Head of caudate nucleus (tissue), 42 donors: ENCODE results near the gene GASK1A.
A peak's percentile ranks its signal among the peaks of the same experiment; 100 is the strongest.
"Not testable (repeated sequence)": the region's sequence is repeated elsewhere in the genome, so short reads cannot be mapped to it uniquely, and the experiment has no call there.

Experiments used
- DNase-seq, 42 donors: peaks; one replicate each; pipeline versions ENCODE4 v3.0.0 to v3.0.0-alpha.2; 2020 to 2021; ENCODE audit warnings: mixed read lengths in 7 of 42
- intact Hi-C: fragments of 100-400 bp; cut with DNase I; formaldehyde crosslinking; loops from one replicate; pipeline ENCODE4 v1.15.0; 2022

Gene GASK1A

DNA sequence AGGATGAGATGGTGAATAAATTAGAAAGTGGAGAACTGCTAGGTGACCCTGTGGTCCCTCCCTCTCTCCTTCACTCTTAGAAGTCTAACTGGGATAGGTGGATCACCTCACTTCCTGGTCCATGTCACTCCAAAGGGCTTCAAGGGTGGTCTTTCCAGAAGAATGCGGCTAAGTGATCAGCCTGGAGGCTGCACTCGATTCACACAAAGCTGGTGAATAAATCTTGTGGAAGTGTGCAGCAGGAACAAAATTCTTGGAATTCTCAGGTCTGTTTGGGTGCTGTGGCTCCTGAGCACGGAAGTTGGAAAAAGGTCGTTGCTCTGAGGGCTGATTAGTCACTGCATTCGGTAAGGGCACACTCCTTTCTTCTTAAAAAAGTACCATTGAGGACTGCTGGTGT lies 46.3 kb downstream of the GASK1A start:
- intact Hi-C loops: no loop called here
- no peak for DNase-seq

GRCh38 chr3:43028001-43028400 lies 48.9 kb downstream of the GASK1A start:
- DNase-seq: no peak
- intact Hi-C loops: no loop called here

GRCh38 chr3:43028678-43029490 lies 49.8 kb downstream of the GASK1A start:
- intact Hi-C loops: no loop called here
- no peak for DNase-seq

- DNase-seq: no peak
- intact Hi-C loops: no loop called here
Observed at GRCh38 chr3:43030162-43030935, 51.2 kb downstream of the GASK1A start.

DNA sequence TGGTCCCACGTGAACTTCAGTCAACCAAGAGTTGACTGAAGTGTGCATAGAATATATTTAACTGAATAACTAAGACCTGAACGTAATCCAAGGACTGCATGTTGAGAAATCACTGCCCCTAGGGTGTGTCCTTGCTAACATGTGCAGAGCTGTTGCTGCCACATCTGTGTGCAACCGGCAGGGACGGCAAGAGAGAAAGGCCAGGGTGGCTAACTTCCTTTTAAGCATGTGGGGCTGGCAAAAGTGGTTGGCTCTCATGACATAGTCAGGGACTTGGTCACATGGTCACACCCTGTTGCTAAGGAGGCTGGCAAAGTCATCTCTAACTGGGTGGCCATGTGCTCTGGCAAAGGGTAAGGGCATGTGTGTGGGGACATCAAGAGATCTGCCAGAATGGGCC lies 52.4 kb downstream of the GASK1A start:
- intact Hi-C loops: no loop called here
- peak in 2 of 42 donors; percentile 8 to 9 for DNase-seq

DNA sequence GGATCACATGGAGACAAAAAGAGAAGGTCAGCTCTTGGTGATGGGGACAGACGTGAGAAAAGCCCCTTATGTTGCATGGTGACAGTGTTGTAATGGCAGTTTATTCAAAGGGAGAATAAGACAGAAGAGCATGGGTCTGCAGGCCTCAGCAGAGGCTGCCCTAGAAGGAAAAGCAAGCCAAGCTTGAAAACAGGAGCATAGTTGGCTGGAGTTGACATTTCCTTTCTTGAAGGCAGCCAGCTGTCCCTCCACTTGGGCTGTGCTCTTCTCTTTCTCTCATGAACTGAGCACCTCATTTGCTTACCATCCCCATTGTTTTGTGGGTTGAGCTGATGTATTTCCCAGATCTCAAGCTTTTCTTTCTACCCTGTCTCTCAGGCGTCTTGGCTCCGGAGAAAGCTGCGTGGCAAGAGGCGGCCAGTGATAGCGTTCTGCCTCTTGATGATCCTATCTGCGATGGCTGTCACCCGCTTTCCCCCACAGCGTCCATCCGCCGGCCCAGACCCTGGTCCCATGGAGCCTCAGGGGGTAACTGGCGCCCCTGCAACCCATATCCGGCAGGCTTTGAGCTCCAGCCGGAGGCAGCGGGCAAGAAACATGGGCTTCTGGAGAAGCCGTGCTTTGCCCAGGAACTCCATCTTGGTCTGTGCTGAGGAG lies 52.9 kb downstream of the GASK1A start:
- no peak for DNase-seq
- intact Hi-C loops: no loop called here

GRCh38 chr3:43032646-43033628 lies 53.8 kb downstream of the GASK1A start:
- no peak for DNase-seq

DNA sequence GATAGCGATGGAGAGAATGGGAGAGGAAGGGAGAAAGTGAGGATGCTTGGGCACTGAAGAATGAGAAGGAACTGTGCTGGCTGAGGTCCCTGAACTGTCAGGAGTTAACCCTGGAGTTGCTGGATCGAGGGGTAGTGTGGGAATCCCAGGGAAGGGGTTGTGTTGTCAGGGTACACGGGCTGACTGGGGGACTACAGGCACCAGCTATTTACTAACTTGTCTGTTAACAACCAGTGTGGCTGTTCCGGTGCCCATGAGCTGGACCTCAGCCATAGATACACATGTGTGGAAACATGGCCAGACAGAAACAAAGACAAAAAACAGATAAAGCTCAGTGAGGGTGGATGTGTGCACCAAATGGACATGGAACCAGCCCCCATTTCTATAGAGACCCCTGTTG lies 55.1 kb downstream of the GASK1A start:
- intact Hi-C loops: no loop called here

More at GRCh38 chr3:43032646-43033628, 53.8 kb downstream of the GASK1A start:
- intact Hi-C loops: no loop called here

GRCh38 chr3:43034911-43035310 lies 55.8 kb downstream of the GASK1A start:
- intact Hi-C loops: no loop called here

More for the DNA sequence above, 55.1 kb downstream of the GASK1A start:
- DNase-seq: no peak

GRCh38 chr3:43035801-43036365 lies 56.8 kb downstream of the GASK1A start:
- intact Hi-C loops: no loop called here
- DNase-seq: peak in 7 of 42 donors; percentile 8 to 36 (median 20)

More at GRCh38 chr3:43034911-43035310, 55.8 kb downstream of the GASK1A start:
- DNase-seq: peak in 1 of 42 donors; percentile 16

DNA sequence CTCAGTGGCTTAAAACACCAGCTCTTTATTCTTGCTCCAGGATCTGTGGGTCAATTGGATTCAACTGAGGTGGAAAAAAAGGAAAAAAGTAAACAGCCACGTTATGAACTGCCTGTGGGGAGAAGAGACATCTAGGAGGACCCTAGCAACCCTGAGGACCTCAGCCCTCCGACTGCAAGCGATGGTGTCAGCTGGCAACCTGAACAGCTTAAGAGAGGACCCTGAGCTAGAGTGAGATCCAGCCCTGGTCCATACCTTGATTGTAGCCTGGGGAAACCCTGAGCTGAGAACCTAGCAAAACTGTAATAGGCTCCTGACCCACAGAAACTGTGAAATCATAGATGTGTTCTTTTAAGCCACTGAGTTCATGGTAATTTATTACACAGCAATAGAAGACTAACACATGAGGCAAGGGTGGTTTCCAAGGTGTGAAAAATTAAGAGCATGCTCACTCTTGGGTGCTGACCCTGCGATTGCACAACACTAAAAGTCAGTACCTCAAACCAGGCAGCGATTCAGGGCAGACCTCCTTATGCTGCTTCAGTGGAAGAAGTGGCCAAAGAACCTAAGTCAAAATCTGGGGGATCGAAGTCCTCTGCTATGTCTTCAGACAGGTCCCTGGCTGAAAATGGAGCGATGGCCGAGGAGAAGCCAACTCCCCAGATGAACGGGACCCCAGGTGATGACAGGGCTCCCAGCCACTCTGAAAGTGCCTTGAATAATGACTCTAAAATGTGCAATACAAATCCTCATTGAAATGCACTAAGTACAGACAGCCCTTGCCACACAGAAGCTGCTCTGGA lies 57.7 kb downstream of the GASK1A start:
- intact Hi-C loops: no loop called here
- DNase-seq: peak in 1 of 42 donors; percentile 33

DNA sequence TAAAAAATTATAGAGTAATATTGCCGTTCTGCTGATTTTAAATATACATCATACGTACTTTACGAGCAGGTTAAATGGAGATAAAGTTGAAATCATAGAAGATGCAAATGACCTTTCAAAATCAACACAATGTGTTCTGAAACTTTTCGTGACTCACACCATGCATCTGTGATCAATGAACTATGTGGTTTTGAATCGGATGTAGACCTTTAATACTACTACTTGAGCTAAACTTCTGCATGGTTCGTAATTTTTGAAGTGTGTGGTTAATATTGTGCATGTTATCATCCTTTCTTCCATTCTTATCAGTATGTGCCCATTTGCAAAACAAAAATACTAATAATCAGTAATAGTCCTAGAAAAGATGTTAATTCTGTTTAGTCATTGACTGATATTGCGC lies 58.9 kb downstream of the GASK1A start:
- intact Hi-C loops: no loop called here
- DNase-seq: peak in 1 of 42 donors; percentile 4

GRCh38 chr3:43041517-43041916 lies 62.4 kb downstream of the GASK1A start:
- DNase-seq: no peak
- intact Hi-C loops: no loop called here

DNA sequence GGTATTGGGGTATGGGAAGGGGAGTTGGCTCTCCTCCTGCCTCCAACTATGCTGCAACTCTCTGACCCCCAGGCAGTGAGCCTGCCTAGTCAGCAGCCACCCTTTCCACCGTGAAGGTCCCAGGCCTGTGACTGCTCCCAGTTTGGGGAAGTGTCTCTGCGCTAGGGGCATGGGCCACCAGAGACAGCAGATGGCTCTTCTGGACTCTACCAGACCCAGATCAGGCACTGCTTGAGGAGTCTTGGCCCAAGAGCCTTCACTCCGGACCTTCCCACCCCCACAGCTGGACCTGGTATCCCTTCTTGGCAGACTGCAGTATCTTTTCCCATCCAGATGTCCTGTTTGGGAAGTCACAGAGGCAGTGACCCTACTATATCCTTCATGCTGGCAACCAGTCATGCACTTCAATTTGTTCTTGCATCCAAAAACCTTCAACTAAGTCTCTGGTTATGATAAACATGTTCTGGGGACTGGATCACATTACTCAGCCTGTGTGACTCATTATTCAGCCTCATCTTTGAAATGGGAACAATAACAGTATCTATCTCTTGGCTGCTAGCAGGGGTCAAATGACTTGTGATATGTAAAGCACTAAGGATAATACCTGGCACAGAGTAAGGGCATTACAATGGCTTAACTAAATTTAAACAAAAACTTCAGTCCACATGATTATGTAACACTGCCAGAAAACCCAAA lies 64.1 kb downstream of the GASK1A start:
- DNase-seq: peak in 2 of 42 donors; percentile 19 to 20
- intact Hi-C loops: no loop called here

- intact Hi-C loops: no loop called here
- DNase-seq: peak in 2 of 42 donors; percentile 19 to 26
Observed at GRCh38 chr3:43043793-43044192, 64.7 kb downstream of the GASK1A start.

DNA sequence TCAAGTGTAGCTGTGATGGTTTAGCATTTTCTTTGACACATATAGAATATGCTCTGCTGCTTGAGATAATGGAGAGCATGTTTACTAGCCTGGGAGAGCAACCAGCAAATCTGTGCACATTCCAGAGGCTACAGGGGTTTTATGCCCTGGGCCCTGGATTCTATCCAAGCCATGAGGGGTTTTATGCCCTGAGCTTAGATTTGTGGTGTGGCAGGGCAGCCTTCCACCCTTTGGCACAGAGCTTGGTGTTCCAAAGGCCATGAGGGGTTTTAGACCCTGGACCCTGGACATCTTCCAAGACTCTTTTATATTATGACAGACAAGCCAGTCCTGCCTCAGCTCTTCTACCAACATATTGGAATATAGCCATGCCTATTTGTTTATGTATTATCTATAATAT lies 66.0 kb downstream of the GASK1A start:
- intact Hi-C loops: not testable (repeated sequence)
- peak in 1 of 42 donors; percentile 8 for DNase-seq

DNA sequence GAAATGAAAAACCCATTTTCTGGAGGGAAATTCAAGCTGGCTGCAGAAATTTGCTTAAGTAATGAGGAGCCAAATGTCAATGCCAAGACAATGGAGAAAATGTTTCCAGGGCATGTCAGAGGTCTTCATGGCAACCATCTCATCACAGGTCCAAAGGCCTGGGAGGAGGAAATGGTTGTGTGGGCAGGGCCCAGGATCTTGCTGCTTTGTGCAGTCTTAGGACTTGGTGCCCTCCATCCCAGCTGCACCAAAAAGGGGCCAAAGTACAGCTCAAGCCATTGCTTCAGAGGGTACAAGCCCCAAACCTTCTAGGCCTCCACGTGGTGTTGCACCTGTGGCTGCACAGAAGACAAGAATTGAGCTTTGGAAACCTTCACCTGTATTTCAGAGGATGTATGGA lies 67.5 kb downstream of the GASK1A start:
- intact Hi-C loops: no loop called here
- DNase-seq: peak in 1 of 42 donors; percentile 9
